Cardiac fibroblast (primary cell): ENCODE measurements around the gene PROCA1.

Experiments used
- DNase-seq, 2 donors: peaks; one replicate each; pipeline versions ENCODE4 v3.0.0 to v3.0.0-alpha.2; 2010; ENCODE audit warnings: low read depth in 2 of 2
- H3K4me3 ChIP-seq, 2 donors: replicated peaks in 1 of 2; 1 replicate in 1 of 2; 2 replicates in 1 of 2; pipeline ENCODE4 v1.5.1; 2011; ENCODE audit warnings: low read depth in 2 of 2, low read length in 2 of 2, mild to moderate bottlenecking in 2 of 2, moderate library complexity in 1 of 2
- TF ChIP-seq, protein P1 (sequence below): IDR thresholded peaks from one replicate; pipeline ENCODE4 v1.5.1; 2011; ENCODE audit warnings: low read depth, mild to moderate bottlenecking, low read length, inconsistent platforms

Gene PROCA1

DNA sequence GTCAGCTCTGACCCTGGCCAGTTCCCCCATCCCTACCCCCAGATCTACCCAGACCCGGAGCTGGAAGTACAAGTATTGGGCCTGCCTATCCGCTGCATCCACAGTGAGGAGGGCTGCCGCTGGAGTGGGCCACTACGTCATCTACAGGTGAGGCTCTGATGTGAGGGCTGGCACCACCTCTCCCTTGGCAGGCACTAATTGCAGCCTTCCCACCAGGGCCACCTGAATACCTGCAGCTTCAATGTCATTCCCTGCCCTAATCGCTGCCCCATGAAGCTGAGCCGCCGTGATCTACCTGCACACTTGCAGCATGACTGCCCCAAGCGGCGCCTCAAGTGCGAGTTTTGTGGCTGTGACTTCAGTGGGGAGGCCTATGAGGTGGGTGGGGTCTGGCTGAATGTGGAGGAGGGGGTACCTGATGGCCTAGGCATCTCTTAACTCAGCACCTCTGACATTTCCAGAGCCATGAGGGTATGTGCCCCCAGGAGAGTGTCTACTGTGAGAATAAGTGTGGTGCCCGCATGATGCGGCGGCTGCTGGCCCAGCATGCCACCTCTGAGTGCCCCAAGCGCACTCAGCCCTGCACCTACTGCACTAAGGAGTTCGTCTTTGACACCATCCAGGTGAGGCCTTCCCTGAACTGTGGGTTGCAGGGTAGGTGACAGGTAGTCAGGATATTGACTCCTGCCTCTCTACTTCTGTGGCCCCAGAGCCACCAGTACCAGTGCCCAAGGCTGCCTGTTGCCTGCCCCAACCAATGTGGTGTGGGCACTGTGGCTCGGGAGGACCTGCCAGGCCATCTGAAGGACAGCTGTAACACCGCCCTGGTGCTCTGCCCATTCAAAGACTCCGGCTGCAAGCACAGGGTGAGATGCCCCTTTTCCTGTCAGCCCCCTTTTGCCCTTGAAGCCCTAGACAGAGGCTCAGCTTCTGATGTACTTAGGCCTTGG lies 36.4 kb upstream of the PROCA1 start:
- no peak for DNase-seq
- H3K4me3 ChIP-seq: no peak overlapping the region
- TF ChIP-seq, protein P1, sequence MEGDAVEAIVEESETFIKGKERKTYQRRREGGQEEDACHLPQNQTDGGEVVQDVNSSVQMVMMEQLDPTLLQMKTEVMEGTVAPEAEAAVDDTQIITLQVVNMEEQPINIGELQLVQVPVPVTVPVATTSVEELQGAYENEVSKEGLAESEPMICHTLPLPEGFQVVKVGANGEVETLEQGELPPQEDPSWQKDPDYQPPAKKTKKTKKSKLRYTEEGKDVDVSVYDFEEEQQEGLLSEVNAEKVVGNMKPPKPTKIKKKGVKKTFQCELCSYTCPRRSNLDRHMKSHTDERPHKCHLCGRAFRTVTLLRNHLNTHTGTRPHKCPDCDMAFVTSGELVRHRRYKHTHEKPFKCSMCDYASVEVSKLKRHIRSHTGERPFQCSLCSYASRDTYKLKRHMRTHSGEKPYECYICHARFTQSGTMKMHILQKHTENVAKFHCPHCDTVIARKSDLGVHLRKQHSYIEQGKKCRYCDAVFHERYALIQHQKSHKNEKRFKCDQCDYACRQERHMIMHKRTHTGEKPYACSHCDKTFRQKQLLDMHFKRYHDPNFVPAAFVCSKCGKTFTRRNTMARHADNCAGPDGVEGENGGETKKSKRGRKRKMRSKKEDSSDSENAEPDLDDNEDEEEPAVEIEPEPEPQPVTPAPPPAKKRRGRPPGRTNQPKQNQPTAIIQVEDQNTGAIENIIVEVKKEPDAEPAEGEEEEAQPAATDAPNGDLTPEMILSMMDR: no peak

DNA sequence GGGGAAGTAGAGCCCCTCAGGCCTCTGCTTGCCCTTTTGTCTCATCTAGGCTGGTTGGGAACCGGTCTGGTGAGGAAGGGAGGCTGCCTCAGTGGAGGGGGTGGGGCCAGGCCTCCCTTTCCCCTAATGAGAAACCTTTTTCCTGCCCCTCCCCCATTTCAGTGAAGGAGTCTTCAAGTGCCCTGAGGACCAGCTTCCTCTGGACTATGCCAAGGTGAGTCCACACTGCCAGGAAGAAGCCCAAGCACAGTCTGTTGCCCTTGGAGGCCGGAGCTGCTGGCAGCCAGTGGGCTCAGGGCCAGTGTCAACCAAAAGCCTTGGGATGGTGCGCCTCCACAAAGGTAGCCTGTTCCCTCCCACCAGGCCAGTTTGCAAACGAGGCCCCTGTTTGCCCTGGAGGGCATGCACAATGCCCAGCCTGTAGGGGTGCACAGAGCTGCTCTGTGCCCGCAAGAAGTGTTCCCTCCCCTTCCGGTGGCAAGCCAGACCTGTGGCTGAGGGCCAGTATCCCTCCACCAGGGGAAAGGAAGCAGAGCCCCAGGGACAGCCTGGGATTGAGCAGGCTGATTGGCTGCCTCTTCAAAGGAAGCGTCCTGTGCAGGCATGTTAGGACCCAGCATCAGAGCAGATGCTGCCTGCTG lies 35.5 kb upstream of the PROCA1 start:
- H3K4me3 ChIP-seq: no peak overlapping the region
- no peak for DNase-seq
- TF ChIP-seq, protein P1: no peak

DNA sequence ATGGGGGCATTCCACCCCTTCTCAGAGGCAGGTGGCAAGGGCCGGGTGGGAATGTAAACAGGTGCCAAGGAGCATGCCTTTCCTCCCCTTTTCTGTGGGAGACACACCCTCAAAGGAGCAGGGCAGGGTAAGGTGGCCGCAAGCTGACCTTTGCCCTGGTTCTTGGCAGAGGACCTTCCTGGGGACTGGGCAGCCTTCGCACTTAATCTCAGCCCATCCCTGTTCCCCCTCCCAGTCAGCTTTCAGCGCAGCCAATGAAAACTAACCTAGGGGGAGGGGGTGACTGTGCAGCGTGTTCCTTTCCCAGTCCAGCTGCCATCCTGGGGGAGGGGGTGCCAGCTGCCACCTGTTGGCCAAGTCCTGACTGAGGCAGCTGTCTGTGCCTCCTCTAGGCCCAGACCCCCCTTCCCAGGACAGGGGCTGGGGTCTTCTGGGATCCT lies 34.9 kb upstream of the PROCA1 start:
- DNase-seq: no peak
- TF ChIP-seq, protein P1: no peak
- H3K4me3 ChIP-seq: peak overlapping the region in 1 of 2 donors; percentile 82

DNA sequence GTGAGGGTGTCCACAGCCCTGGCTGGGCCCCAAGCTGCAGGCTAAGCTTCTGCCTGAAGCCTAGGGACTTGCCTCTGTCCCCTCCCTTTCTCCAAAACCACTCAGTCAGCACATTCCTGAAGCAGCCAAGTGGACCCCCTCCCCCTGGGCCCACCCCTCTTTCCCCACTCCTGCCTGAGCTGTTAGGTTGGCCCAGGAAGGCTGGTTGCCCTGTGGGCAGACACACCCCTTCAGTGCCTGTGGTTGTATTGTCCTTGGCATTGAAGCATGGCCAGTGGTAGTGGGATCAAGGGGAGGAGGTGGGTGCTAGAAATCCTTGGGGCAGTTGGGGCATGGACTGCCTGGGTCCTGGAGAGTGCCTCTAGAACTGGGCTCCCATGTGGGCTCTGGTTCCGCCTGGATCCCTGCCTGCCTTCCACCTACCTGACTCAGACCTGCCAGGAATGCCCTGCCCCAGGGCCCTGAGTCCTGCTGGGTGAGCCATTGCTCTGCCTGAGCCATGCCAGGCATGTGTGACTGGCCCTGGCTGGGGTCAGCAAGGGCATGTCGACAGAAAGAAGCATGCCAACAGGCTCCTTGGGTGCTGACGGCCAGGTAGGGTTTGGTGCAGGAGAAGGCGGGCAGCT lies 34.2 kb upstream of the PROCA1 start:
- peak overlapping the region; percentile 68 to 82 for H3K4me3 ChIP-seq
- no peak for DNase-seq
- TF ChIP-seq, protein P1: no peak

DNA sequence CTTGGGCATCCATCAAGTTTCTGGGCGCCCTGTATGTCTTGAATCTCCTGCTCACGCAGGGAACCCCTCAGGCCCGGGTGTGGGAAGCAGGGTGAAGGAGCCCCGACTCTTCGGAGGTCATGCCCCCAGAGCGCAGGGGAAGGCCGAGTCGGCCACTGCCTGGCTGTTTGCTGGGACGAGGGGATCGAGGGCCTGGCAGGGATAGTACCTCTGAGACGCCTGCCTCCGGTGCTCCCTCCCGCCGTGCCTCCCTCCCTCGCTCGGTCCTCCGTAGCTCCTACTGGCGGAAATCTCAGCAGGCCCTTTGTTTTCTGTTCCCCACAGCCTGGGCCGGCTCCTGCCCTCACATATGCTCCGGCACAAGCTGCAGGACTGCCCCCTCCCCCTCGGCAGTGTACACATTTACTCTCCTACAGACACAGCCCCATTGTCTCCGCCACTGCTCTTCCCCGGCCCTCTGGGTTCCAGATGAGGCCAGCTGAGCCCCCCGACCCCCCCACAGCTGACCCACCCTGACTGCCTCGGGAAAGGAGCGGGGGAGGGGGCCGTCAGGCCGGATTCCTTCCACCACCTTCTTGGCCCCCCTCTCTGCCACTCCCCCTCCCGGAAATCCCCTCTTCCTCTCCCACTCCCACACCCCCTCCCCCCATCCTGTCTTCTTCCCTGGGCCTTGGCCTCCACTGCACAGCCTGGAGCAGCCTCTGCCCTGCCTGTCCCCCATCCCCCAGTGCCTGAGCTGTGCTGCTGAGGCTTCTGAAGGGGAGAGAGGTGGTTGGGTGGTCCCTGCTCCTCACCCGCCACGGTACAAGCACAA lies 33.5 kb upstream of the PROCA1 start:
- TF ChIP-seq, protein P1: no peak
- H3K4me3 ChIP-seq: peak overlapping the region; percentile 68 to 82
- DNase-seq: peak; percentile 59 to 70
